ENCODE measurements around the gene OIT3. TPM values are rescaled to one million over a fixed set of nuclear protein-coding genes. Genes with fewer than 3 reads are reported as not detected.

OIT3 gene
- polyA plus RNA-seq (2013): not detected

GRCh38 chr10:72893136-72893798, at the start of gene OIT3:
Gene OIT3, plus strand, starts transcription at chr10:72893739. Its CDS starts 60 bp downstream, at chr10:72893799.
- Histone ChIP-seq H3K27ac (ENCODE audit: insufficient read depth in 1 of 2, low read depth in 1 of 2, low read length in 2 of 2, poor library complexity in 1 of 2, severe bottlenecking in 2 of 2) (no peak within 1 kb of the TSS), H3K4me1 (ENCODE audit: control extremely low read depth in 1 of 4, control insufficient read depth in 4 of 4, insufficient read depth in 4 of 4, low read length in 3 of 4) (peaks cover 0 to 4% (median 0%) of the 10 kb centered on the region in 4 experiments), H3K4me3 (ENCODE audit: control insufficient read depth in 1 of 7, extremely low read depth in 1 of 7, insufficient read depth in 4 of 7, low read depth in 2 of 7, low read length in 6 of 7) (no peak within 1 kb of the TSS), H3K9me3 (ENCODE audit: control extremely low read depth in 1 of 5, control insufficient read depth in 4 of 5, insufficient read depth in 2 of 5, low read depth in 1 of 5, low read length in 4 of 5) (no peaks in the 10 kb centered on the region), H3K36me3 (ENCODE audit: control insufficient read depth in 4 of 4, insufficient read depth in 4 of 4, low read length in 3 of 4) (no peaks in the 10 kb centered on the region), H3K27me3 (replicated peaks in 2 of 5; ENCODE audit: control insufficient read depth in 4 of 5, insufficient read depth in 5 of 5, low read length in 4 of 5) (peaks cover 0 to 1% (median 0%) of the 10 kb centered on the region in 5 experiments)
- ChIA-PET CTCF (no interaction called here), POLR2A (no interaction called here)
- no peak for DNase-seq
- WGBS (ENCODE audit: insufficient coverage): 90% methylated on average over 2 of the region's 4 CpGs

GRCh38 chr10:72846238-72846637, 47.3 kb upstream of the OIT3 start:
- ChIA-PET CTCF (no interaction called here), POLR2A (no interaction called here)
- no peak for DNase-seq
- WGBS (ENCODE audit: insufficient coverage): 100% methylated on average over 3 of the region's 7 CpGs
- Histone ChIP-seq H3K4me1 (ENCODE audit: control extremely low read depth in 1 of 4, control insufficient read depth in 4 of 4, insufficient read depth in 4 of 4, low read length in 3 of 4) (no peaks in the 10 kb centered on the region), H3K36me3 (ENCODE audit: control insufficient read depth in 4 of 4, insufficient read depth in 4 of 4, low read length in 3 of 4) (no peaks in the 10 kb centered on the region), H3K4me3 (ENCODE audit: control insufficient read depth in 1 of 7, extremely low read depth in 1 of 7, insufficient read depth in 4 of 7, low read depth in 2 of 7, low read length in 6 of 7) (no peak overlapping the region), H3K27ac (ENCODE audit: insufficient read depth in 1 of 2, low read depth in 1 of 2, low read length in 2 of 2, poor library complexity in 1 of 2, severe bottlenecking in 2 of 2) (no peak overlapping the region), H3K27me3 (replicated peaks in 2 of 5; ENCODE audit: control insufficient read depth in 4 of 5, insufficient read depth in 5 of 5, low read length in 4 of 5) (peaks cover 0 to 3% (median 0%) of the 10 kb centered on the region in 5 experiments), H3K9me3 (ENCODE audit: control extremely low read depth in 1 of 5, control insufficient read depth in 4 of 5, insufficient read depth in 2 of 5, low read depth in 1 of 5, low read length in 4 of 5) (peaks cover 1 to 5% (median 4%) of the 10 kb centered on the region in 5 experiments)

GRCh38 chr10:72847681-72848080, 45.9 kb upstream of the OIT3 start:
- 100% methylated on average over 2 of the region's 2 CpGs for WGBS (ENCODE audit: insufficient coverage)
- Histone ChIP-seq H3K27ac (ENCODE audit: insufficient read depth in 1 of 2, low read depth in 1 of 2, low read length in 2 of 2, poor library complexity in 1 of 2, severe bottlenecking in 2 of 2) (no peak overlapping the region), H3K4me1 (ENCODE audit: control extremely low read depth in 1 of 4, control insufficient read depth in 4 of 4, insufficient read depth in 4 of 4, low read length in 3 of 4) (no peaks in the 10 kb centered on the region), H3K36me3 (ENCODE audit: control insufficient read depth in 4 of 4, insufficient read depth in 4 of 4, low read length in 3 of 4) (no peaks in the 10 kb centered on the region), H3K9me3 (ENCODE audit: control extremely low read depth in 1 of 5, control insufficient read depth in 4 of 5, insufficient read depth in 2 of 5, low read depth in 1 of 5, low read length in 4 of 5) (peaks cover 1 to 10% (median 7%) of the 10 kb centered on the region in 5 experiments), H3K4me3 (ENCODE audit: control insufficient read depth in 1 of 7, extremely low read depth in 1 of 7, insufficient read depth in 4 of 7, low read depth in 2 of 7, low read length in 6 of 7) (no peak overlapping the region), H3K27me3 (replicated peaks in 2 of 5; ENCODE audit: control insufficient read depth in 4 of 5, insufficient read depth in 5 of 5, low read length in 4 of 5) (peaks cover 0 to 3% (median 0%) of the 10 kb centered on the region in 5 experiments)
- CTCF ChIA-PET: no interaction called here
- DNase-seq: no peak
- POLR2A ChIA-PET: no interaction called here

- Histone ChIP-seq H3K9me3 (ENCODE audit: control extremely low read depth in 1 of 5, control insufficient read depth in 4 of 5, insufficient read depth in 2 of 5, low read depth in 1 of 5, low read length in 4 of 5) (peaks cover 1 to 12% (median 7%) of the 10 kb centered on the region in 5 experiments), H3K36me3 (ENCODE audit: control insufficient read depth in 4 of 4, insufficient read depth in 4 of 4, low read length in 3 of 4) (no peaks in the 10 kb centered on the region), H3K27me3 (replicated peaks in 2 of 5; ENCODE audit: control insufficient read depth in 4 of 5, insufficient read depth in 5 of 5, low read length in 4 of 5) (peaks cover 0 to 8% (median 0%) of the 10 kb centered on the region in 5 experiments), H3K4me1 (ENCODE audit: control extremely low read depth in 1 of 4, control insufficient read depth in 4 of 4, insufficient read depth in 4 of 4, low read length in 3 of 4) (no peaks in the 10 kb centered on the region), H3K4me3 (ENCODE audit: control insufficient read depth in 1 of 7, extremely low read depth in 1 of 7, insufficient read depth in 4 of 7, low read depth in 2 of 7, low read length in 6 of 7) (no peak overlapping the region), H3K27ac (ENCODE audit: insufficient read depth in 1 of 2, low read depth in 1 of 2, low read length in 2 of 2, poor library complexity in 1 of 2, severe bottlenecking in 2 of 2) (no peak overlapping the region)
- ChIA-PET CTCF (no interaction called here), POLR2A (interaction anchor here (1.0 kb wide), 1 partner anchor 241 kb away, joined by 3 read pairs; no protein-coding TSS in a partner anchor)
- DNase-seq: no peak
- 100% methylated on average over 2 of the region's 2 CpGs for WGBS (ENCODE audit: insufficient coverage)
Observed at GRCh38 chr10:72850861-72851260, 42.7 kb upstream of the OIT3 start.

GRCh38 chr10:72851509-72851908, 42.0 kb upstream of the OIT3 start:
- Histone ChIP-seq H3K9me3 (ENCODE audit: control extremely low read depth in 1 of 5, control insufficient read depth in 4 of 5, insufficient read depth in 2 of 5, low read depth in 1 of 5, low read length in 4 of 5) (peaks cover 1 to 12% (median 7%) of the 10 kb centered on the region in 5 experiments), H3K36me3 (ENCODE audit: control insufficient read depth in 4 of 4, insufficient read depth in 4 of 4, low read length in 3 of 4) (no peaks in the 10 kb centered on the region), H3K4me1 (ENCODE audit: control extremely low read depth in 1 of 4, control insufficient read depth in 4 of 4, insufficient read depth in 4 of 4, low read length in 3 of 4) (no peaks in the 10 kb centered on the region), H3K27me3 (replicated peaks in 2 of 5; ENCODE audit: control insufficient read depth in 4 of 5, insufficient read depth in 5 of 5, low read length in 4 of 5) (peaks cover 0 to 11% (median 0%) of the 10 kb centered on the region in 5 experiments), H3K4me3 (ENCODE audit: control insufficient read depth in 1 of 7, extremely low read depth in 1 of 7, insufficient read depth in 4 of 7, low read depth in 2 of 7, low read length in 6 of 7) (no peak overlapping the region), H3K27ac (ENCODE audit: insufficient read depth in 1 of 2, low read depth in 1 of 2, low read length in 2 of 2, poor library complexity in 1 of 2, severe bottlenecking in 2 of 2) (no peak overlapping the region)
- POLR2A ChIA-PET: no interaction called here
- no peak for DNase-seq
- CTCF ChIA-PET: no interaction called here
- WGBS (ENCODE audit: insufficient coverage): no CpG with 5 or more reads among the region's 1 CpG

- ChIA-PET POLR2A (no interaction called here), CTCF (interaction anchor here (0.9 kb wide), 1 partner anchor 9 kb away, joined by 3 read pairs; no protein-coding TSS in a partner anchor)
- peak; percentile 8 to 55 (median 27) for DNase-seq
- H3K27ac ChIP-seq (ENCODE audit: insufficient read depth in 1 of 2, low read depth in 1 of 2, low read length in 2 of 2, poor library complexity in 1 of 2, severe bottlenecking in 2 of 2): no peak overlapping the region
- H3K4me3 ChIP-seq (ENCODE audit: control insufficient read depth in 1 of 7, extremely low read depth in 1 of 7, insufficient read depth in 4 of 7, low read depth in 2 of 7, low read length in 6 of 7): no peak overlapping the region
- H3K9me3 ChIP-seq (ENCODE audit: control extremely low read depth in 1 of 5, control insufficient read depth in 4 of 5, insufficient read depth in 2 of 5, low read depth in 1 of 5, low read length in 4 of 5): peaks cover 1 to 12% (median 7%) of the 10 kb centered on the region in 5 experiments
- no peaks in the 10 kb centered on the region for H3K4me1 ChIP-seq (ENCODE audit: control extremely low read depth in 1 of 4, control insufficient read depth in 4 of 4, insufficient read depth in 4 of 4, low read length in 3 of 4)
- no peaks in the 10 kb centered on the region for H3K36me3 ChIP-seq (ENCODE audit: control insufficient read depth in 4 of 4, insufficient read depth in 4 of 4, low read length in 3 of 4)
- H3K27me3 ChIP-seq (replicated peaks in 2 of 5; ENCODE audit: control insufficient read depth in 4 of 5, insufficient read depth in 5 of 5, low read length in 4 of 5): peaks cover 0 to 9% (median 0%) of the 10 kb centered on the region in 5 experiments
- WGBS (ENCODE audit: insufficient coverage): 57% methylated on average over 1 of the region's 2 CpGs
Observed at GRCh38 chr10:72852508-72852907, 41.0 kb upstream of the OIT3 start.

- ChIA-PET POLR2A (no interaction called here), CTCF (no interaction called here)
- H3K9me3 ChIP-seq (ENCODE audit: control extremely low read depth in 1 of 5, control insufficient read depth in 4 of 5, insufficient read depth in 2 of 5, low read depth in 1 of 5, low read length in 4 of 5): peaks cover 1 to 16% (median 7%) of the 10 kb centered on the region in 5 experiments
- H3K36me3 ChIP-seq (ENCODE audit: control insufficient read depth in 4 of 4, insufficient read depth in 4 of 4, low read length in 3 of 4): peaks cover 0 to 4% (median 1%) of the 10 kb centered on the region in 4 experiments
- DNase-seq: no peak
- H3K27ac ChIP-seq (ENCODE audit: insufficient read depth in 1 of 2, low read depth in 1 of 2, low read length in 2 of 2, poor library complexity in 1 of 2, severe bottlenecking in 2 of 2): no peak overlapping the region
- H3K4me3 ChIP-seq (ENCODE audit: control insufficient read depth in 1 of 7, extremely low read depth in 1 of 7, insufficient read depth in 4 of 7, low read depth in 2 of 7, low read length in 6 of 7): no peak overlapping the region
- H3K4me1 ChIP-seq (ENCODE audit: control extremely low read depth in 1 of 4, control insufficient read depth in 4 of 4, insufficient read depth in 4 of 4, low read length in 3 of 4): no peaks in the 10 kb centered on the region
- peaks cover 0 to 12% (median 0%) of the 10 kb centered on the region in 5 experiments for H3K27me3 ChIP-seq (replicated peaks in 2 of 5; ENCODE audit: control insufficient read depth in 4 of 5, insufficient read depth in 5 of 5, low read length in 4 of 5)
Observed at GRCh38 chr10:72855129-72855528, 38.4 kb upstream of the OIT3 start.

All from common myeloid progenitor, CD34-positive (primary cell).